Hepatocyte (in vitro differentiated cells): Measurements from ENCODE around the gene CCDC74A.
"Not testable (repeated sequence)": the region's sequence is repeated elsewhere in the genome, so short reads cannot be mapped to it uniquely, and the experiment has no call there.

Source experiments
- EZH2 ChIP-seq: fragments of 200-600 bp; sonication (generic); IDR thresholded peaks from 2 replicates; pipeline ENCODE4 v1.6.1; 2016; ENCODE audit warnings: antibody characterized with exemption, mild to moderate bottlenecking, borderline replicate concordance
- EZH2phosphoT487 ChIP-seq: fragments of 200-600 bp; sonication (generic); IDR thresholded peaks from one replicate; pipeline ENCODE4 v1.6.1; 2018; ENCODE audit warnings: antibody characterized with exemption, mild to moderate bottlenecking, low read depth, moderate library complexity; ENCODE audit not compliant: unreplicated experiment, severe bottlenecking

DNA sequence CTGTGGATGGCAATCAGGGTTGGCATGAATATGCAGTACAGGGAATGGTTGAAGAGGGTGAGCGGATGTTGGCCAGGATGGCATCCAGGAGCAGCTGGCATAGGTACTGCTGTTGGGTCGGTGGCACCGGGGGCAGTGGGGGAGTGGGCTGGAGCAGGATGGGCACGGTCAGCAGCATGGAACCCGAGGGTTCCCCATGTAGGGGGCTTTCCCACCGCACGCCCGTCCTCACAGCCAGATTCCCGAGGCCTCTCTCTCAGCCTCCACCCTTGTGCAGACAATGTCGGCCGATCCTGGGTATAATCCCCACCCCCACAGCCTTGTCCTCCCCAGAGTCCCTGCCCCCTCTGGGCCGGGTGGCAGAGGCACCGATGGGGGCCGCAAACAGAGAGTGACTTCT is 9.2 kb downstream of the CCDC74A start:
- TF ChIP-seq EZH2phosphoT487, EZH2: not testable (repeated sequence)
